Endothelial cell (in vitro differentiated cells): ENCODE results near the gene PSTPIP1. TPM values are rescaled to one million over a fixed set of nuclear protein-coding genes. Genes with fewer than 3 reads are reported as not detected.

ENCODE experiments used
- DNase-seq: peaks from one replicate; pipeline ENCODE4 v3.0.0; 2021; ENCODE audit warnings: low spot score
- H3K27ac Mint-ChIP-seq: one replicate; pipeline ENCODE4 v1.8.0; 2021; ENCODE audit warnings: mixed read lengths, inconsistent platforms; ENCODE audit not compliant: unreplicated experiment
- H3K27me3 Mint-ChIP-seq: one replicate; pipeline ENCODE4 v1.8.0; 2021; ENCODE audit warnings: mild to moderate bottlenecking, moderate library complexity, mixed read lengths, inconsistent platforms; ENCODE audit not compliant: unreplicated experiment
- H3K36me3 Mint-ChIP-seq: one replicate; pipeline ENCODE4 v1.8.0; 2021; ENCODE audit warnings: mild to moderate bottlenecking, low read depth, mixed read lengths, inconsistent platforms; ENCODE audit not compliant: unreplicated experiment
- H3K4me1 Mint-ChIP-seq: one replicate; pipeline ENCODE4 v1.8.0; 2021; ENCODE audit warnings: mild to moderate bottlenecking, mixed read lengths, inconsistent platforms; ENCODE audit not compliant: unreplicated experiment
- H3K4me3 Mint-ChIP-seq: one replicate; pipeline ENCODE4 v1.8.0; 2021; ENCODE audit warnings: mild to moderate bottlenecking, mixed read lengths, inconsistent platforms; ENCODE audit not compliant: unreplicated experiment
- H3K9me3 Mint-ChIP-seq: one replicate; pipeline ENCODE4 v1.8.0; 2021; ENCODE audit warnings: mixed read lengths, inconsistent platforms; ENCODE audit not compliant: unreplicated experiment
- CTCF ChIP-seq: fragments of 200-600 bp; sonication (generic); IDR thresholded peaks from one replicate; pipeline ENCODE4 v1.5.0; 2021; ENCODE audit warnings: antibody characterized with exemption; ENCODE audit not compliant: unreplicated experiment
- total RNA-seq: library from RNA; stranded (reverse); fragmentation: NEBNext Ultra II Directional; extraction: Animal tissue kit (Norgen Biotek cat#: 25700); gene quantifications from one replicate; pipeline ENCODE4 v1.2.1, GENCODE V29; 2021; ENCODE audit not compliant: unreplicated experiment

Gene PSTPIP1
- total RNA-seq, 1 donor from 2014 or later, result not detected

GRCh38 chr15:77069521-77070121, 74.7 kb downstream of the PSTPIP1 start:
- Mint-ChIP-seq H3K36me3 (peaks cover 5% of the 10 kb centered on the region), H3K27ac (no peak overlapping the region), H3K4me3 (peak overlapping the region; percentile 95), H3K4me1 (peaks cover 19% of the 10 kb centered on the region), H3K27me3 (peaks cover 4% of the 10 kb centered on the region), H3K9me3 (no peaks in the 10 kb centered on the region)
- TF ChIP-seq CTCF, result no peak
- DNase-seq, result no peak

GRCh38 chr15:77070180-77070494, 75.2 kb downstream of the PSTPIP1 start:
- peaks cover 5% of the 10 kb centered on the region for H3K36me3 Mint-ChIP-seq

GRCh38 chr15:77070495-77071304, 75.8 kb downstream of the PSTPIP1 start, which contains the start of gene TSPAN3:
TSS of gene TSPAN3 (minus strand) at chr15:77071109. CDS start at chr15:77070954, 155 bp downstream.
- H3K27ac Mint-ChIP-seq, result peak within 1 kb of the TSS; percentile 61
- no peak for TF ChIP-seq CTCF
- H3K36me3 Mint-ChIP-seq, result peaks cover 5% of the 10 kb centered on the region
- peaks cover 14% of the 10 kb centered on the region for H3K4me1 Mint-ChIP-seq
- H3K4me3 Mint-ChIP-seq, result peak within 1 kb of the TSS; percentile 95
- H3K9me3 Mint-ChIP-seq, result no peaks in the 10 kb centered on the region
- peaks cover 4% of the 10 kb centered on the region for H3K27me3 Mint-ChIP-seq
- peak; percentile 96 for DNase-seq

More at GRCh38 chr15:77070180-77070494, 75.2 kb downstream of the PSTPIP1 start:
- no peak for DNase-seq
- H3K4me1 Mint-ChIP-seq, result peaks cover 14% of the 10 kb centered on the region
- peak overlapping the region; percentile 95 for H3K4me3 Mint-ChIP-seq
- peak overlapping the region; percentile 61 for H3K27ac Mint-ChIP-seq
- TF ChIP-seq CTCF, result no peak
- peaks cover 4% of the 10 kb centered on the region for H3K27me3 Mint-ChIP-seq
- no peaks in the 10 kb centered on the region for H3K9me3 Mint-ChIP-seq

- Mint-ChIP-seq H3K36me3 (peaks cover 5% of the 10 kb centered on the region), H3K27me3 (peaks cover 4% of the 10 kb centered on the region), H3K4me3 (peak overlapping the region; percentile 84), H3K27ac (no peak overlapping the region), H3K9me3 (no peaks in the 10 kb centered on the region), H3K4me1 (peaks cover 14% of the 10 kb centered on the region)
- DNase-seq, result no peak
- no peak for TF ChIP-seq CTCF
Measured at GRCh38 chr15:77071305-77072223, 76.6 kb downstream of the PSTPIP1 start.
